ENCODE results near the gene DNAH14. TPM values are rescaled to one million over a fixed set of nuclear protein-coding genes. Genes with fewer than 3 reads are reported as not detected.

DNAH14 gene
- total and polyA plus RNA-seq, 2 of the 4 experiments (the other 2 are of a cell fraction): 2.7 to 3.6 TPM

DNA sequence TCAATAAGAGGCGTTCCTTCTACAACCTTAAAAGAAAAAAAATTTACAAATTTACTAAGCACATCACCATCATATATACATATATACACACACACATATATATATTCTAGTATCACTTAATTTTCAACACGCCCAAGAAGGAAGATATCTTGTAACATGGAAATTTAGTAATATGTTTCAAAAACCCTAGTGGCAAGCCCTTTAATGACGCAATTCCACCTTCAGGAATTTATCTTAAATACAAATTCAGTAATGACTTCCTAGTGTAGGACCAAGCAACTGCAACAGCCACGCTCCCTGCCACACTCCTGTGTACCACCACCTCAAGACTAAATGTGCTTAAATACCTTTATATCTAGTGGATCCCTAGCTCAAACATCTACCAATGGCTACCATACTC is 485.8 kb downstream of the DNAH14 start:
- H3K4ac ChIP-seq (ENCODE audit: low read depth, low read length): no peak overlapping the region
- no peak overlapping the region for H3K23ac ChIP-seq (ENCODE audit: low read depth, low read length)
- no TSS peak for BruUV-seq (replicated peaks)
- H2BK5ac ChIP-seq (ENCODE audit: low read depth, low read length, poor library complexity, severe bottlenecking): no peak overlapping the region
- no peak overlapping the region for H2AK5ac ChIP-seq (ENCODE audit: low read depth, low read length)
- no peak overlapping the region for H4K5ac ChIP-seq (ENCODE audit: low read depth, low read length)
- POLR2A ChIA-PET (ENCODE audit: unreplicated experiment): no interaction called here
- H3K56ac ChIP-seq (ENCODE audit: extremely low read depth, insufficient read depth, low read length): no peak overlapping the region
- H3K27ac ChIP-seq (ENCODE audit: insufficient read depth, low read length): no peak overlapping the region
- intact Hi-C loops (cut with micrococcal nuclease) (no loop called here), dilution Hi-C loops (cut with HindIII; ENCODE audit: low sequenced_read_pairs, unreplicated experiment) (no loop called here), in situ Hi-C loops (cut with MboI; ENCODE audit: low sequenced_read_pairs) (loop anchor here (25.0 kb wide), 1 partner anchor 928 kb away; no protein-coding TSS in a partner anchor)
- H3K27me3 ChIP-seq (ENCODE audit: control insufficient read depth, insufficient read depth, low read length): no peaks in the 10 kb centered on the region
- DNase-seq: no peak
- no peaks in the 10 kb centered on the region; the same call in 1 of the 2 replicates for H3K4me1 ChIP-seq (ENCODE audit: control insufficient read depth, insufficient read depth, low read length)
- H2AFZ ChIP-seq (replicated peaks; ENCODE audit: low read length, poor library complexity): no peak overlapping the region
- no peak overlapping the region for H2BK120ac ChIP-seq (ENCODE audit: low read depth, low read length)
- H4K8ac ChIP-seq (ENCODE audit: low read depth in 2 of 2, low read length in 2 of 2): no peak overlapping the region
- no peak overlapping the region for H3K14ac ChIP-seq (replicated peaks; ENCODE audit: low read depth, low read length)
- TF ChIP-seq CEBPB (IDR thresholded peaks at IDR 0.05; ENCODE audit: low read depth, low read length) (peak; percentile 57; the same call in 1 of the 2 replicates), SMC3 (IDR thresholded peaks at IDR 0.05; ENCODE audit: low read depth, low read length) (no peak)
- H3K9ac ChIP-seq (ENCODE audit: low read depth, low read length): no peak overlapping the region
- no peaks in the 10 kb centered on the region; the same call in 1 of the 2 replicates for H3K9me1 ChIP-seq (ENCODE audit: insufficient read depth, low read length)
- no peak overlapping the region for H2AK9ac ChIP-seq (replicated peaks; ENCODE audit: low read depth, low read length, poor library complexity)
- H3K79me1 ChIP-seq (ENCODE audit: low read depth in 1 of 2, low read length in 2 of 2): peaks cover 19 to 30% of the 10 kb centered on the region in 2 experiments; a peak in 3 of 4 replicates
- H3K4me2 ChIP-seq (ENCODE audit: low read depth, low read length): no peak overlapping the region
- no peaks in the 10 kb centered on the region for H3K9me3 ChIP-seq (ENCODE audit: control insufficient read depth, insufficient read depth, low read length)
- 100% methylated on average over 1 of the region's 4 CpGs; no CpG with 5 or more reads in 1 of the 2 experiments for WGBS, 2 experiments (ENCODE audit: extremely low coverage in 2 of 2, insufficient read length in 1 of 2)
- no peak overlapping the region for H4K91ac ChIP-seq (ENCODE audit: insufficient read depth, low read depth, low read length)
- no peaks in the 10 kb centered on the region for H4K20me1 ChIP-seq (ENCODE audit: insufficient read depth, low read length)
- H2BK20ac ChIP-seq (ENCODE audit: low read depth, low read length): no peak overlapping the region
- no peak overlapping the region for H3K4me3 ChIP-seq (ENCODE audit: insufficient read depth, low read depth, low read length)
- CTCF ChIA-PET: interaction anchor here (1.5 kb wide), 1 partner anchor 10 kb away, joined by 4 read pairs; no protein-coding TSS in a partner anchor
- ATAC-seq (ENCODE audit: low read depth): no peak
- H3K18ac ChIP-seq (ENCODE audit: low read depth, low read length): no peak overlapping the region
- peaks cover 29% of the 10 kb centered on the region for H3K36me3 ChIP-seq (ENCODE audit: control insufficient read depth, insufficient read depth, low read length)
- H2BK15ac ChIP-seq (ENCODE audit: low read depth, low read length): no peak overlapping the region

Measured in IMR-90 (cell line).